22Rv1 (cell line): ENCODE measurements around the gene TAOK2.

Experiments used
- ZFX ChIP-seq: fragments of 450-650 bp; IDR thresholded peaks from 2 replicates; pipeline ENCODE4 v1.6.1; 2017; ENCODE audit warnings: antibody characterized with exemption, borderline replicate concordance
- TF ChIP-seq, protein P1 (sequence below): fragments of 450-650 bp; IDR thresholded peaks from 2 replicates; pipeline ENCODE4 v1.5.1; 2017; ENCODE audit warnings: mild to moderate bottlenecking

DNA sequence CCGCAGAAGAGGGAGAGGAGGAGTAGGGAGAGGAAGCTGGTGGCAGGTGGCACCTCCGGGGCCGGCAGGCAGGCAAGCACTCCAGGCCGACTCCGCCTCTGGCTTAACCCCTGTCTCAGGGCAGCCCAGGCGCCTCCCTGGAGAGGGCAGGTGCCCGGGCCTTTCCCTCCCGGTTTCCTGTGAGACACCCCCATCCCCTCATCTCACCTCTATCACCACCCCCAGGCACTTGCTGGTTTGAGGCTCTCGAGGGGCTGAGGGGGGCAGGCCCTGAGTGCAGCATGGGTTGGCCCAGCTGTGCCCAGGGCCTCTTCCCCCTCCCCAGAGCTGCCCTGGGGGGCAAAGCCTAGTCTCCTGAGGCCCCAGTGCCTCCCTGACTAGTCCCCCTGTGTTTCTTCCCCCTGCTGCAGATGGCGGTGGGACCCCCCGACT, 31.2 kb downstream of the TAOK2 start:
- TF ChIP-seq, protein P1, sequence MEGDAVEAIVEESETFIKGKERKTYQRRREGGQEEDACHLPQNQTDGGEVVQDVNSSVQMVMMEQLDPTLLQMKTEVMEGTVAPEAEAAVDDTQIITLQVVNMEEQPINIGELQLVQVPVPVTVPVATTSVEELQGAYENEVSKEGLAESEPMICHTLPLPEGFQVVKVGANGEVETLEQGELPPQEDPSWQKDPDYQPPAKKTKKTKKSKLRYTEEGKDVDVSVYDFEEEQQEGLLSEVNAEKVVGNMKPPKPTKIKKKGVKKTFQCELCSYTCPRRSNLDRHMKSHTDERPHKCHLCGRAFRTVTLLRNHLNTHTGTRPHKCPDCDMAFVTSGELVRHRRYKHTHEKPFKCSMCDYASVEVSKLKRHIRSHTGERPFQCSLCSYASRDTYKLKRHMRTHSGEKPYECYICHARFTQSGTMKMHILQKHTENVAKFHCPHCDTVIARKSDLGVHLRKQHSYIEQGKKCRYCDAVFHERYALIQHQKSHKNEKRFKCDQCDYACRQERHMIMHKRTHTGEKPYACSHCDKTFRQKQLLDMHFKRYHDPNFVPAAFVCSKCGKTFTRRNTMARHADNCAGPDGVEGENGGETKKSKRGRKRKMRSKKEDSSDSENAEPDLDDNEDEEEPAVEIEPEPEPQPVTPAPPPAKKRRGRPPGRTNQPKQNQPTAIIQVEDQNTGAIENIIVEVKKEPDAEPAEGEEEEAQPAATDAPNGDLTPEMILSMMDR: no peak
- TF ChIP-seq ZFX: no peak
